ENCODE results near the gene GRB2.
"Not testable (repeated sequence)": the region's sequence is repeated elsewhere in the genome, so short reads cannot be mapped to it uniquely, and the experiment has no call there.

DNA sequence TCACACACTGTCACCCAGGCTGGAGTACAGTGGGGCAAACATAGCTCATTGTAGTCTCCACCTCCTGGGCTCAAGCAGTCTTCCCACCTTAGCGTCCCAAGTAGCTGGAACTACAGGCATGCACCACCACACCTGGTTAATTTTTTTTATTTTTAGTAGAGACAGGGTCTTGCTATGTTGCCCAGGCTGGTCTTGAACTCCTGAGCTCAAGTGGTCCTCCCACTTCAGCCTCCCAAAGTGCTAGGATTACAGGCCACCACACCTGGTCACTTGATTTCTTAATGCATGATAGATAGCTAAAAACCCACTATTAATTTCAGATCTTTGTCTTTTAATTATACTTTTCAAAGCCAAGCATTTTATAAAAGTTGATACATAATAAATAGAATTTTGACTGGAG, 26.1 kb downstream of the GRB2 start:
- TF ChIP-seq YY1 (IDR thresholded peaks at IDR 0.05; ENCODE audit: insufficient read depth, insufficient read length); SUZ12 (IDR thresholded peaks at IDR 0.05; ENCODE audit: extremely low read depth, insufficient read depth, insufficient read length): not testable (repeated sequence)
